Activated naive CD8-positive, alpha-beta T cell treated with anti-CD3 and anti-CD28 coated beads for 36 hours (primary cell): ENCODE data around the gene GSTA2. TPM values are rescaled to one million over a fixed set of nuclear protein-coding genes. Genes with fewer than 3 reads are reported as not detected.
"Not testable (repeated sequence)": the region's sequence is repeated elsewhere in the genome, so short reads cannot be mapped to it uniquely, and the experiment has no call there.

Experiments
- DNase-seq: peaks from one replicate; pipeline ENCODE4 v3.0.0; 2021
- H3K27ac Mint-ChIP-seq: one replicate; pipeline ENCODE4 v1.8.0; 2022; ENCODE audit warnings: mild to moderate bottlenecking, moderate library complexity, mixed read lengths
- H3K27me3 Mint-ChIP-seq: one replicate; pipeline ENCODE4 v1.8.0; 2022; ENCODE audit warnings: mild to moderate bottlenecking, mixed read lengths
- H3K36me3 Mint-ChIP-seq: one replicate; pipeline ENCODE4 v1.8.0; 2021; ENCODE audit warnings: mild to moderate bottlenecking, mixed read lengths
- H3K4me1 Mint-ChIP-seq: one replicate; pipeline ENCODE4 v1.8.0; 2021; ENCODE audit warnings: mixed read lengths
- H3K4me3 Mint-ChIP-seq: one replicate; pipeline ENCODE4 v1.8.0; 2022; ENCODE audit warnings: mild to moderate bottlenecking, moderate library complexity, mixed read lengths
- H3K9me3 Mint-ChIP-seq: one replicate; pipeline ENCODE4 v1.8.0; 2022; ENCODE audit warnings: mixed read lengths
- total RNA-seq, 2 experiments: library from RNA; stranded (reverse); gene quantifications; one replicate each; pipeline ENCODE4 v1.2.3, GENCODE V29; 2021

GSTA2 gene
- total RNA-seq, 2 experiments from 2014 or later: not detected

GRCh38 chr6:52779237-52779636 lies 16.0 kb upstream of the GSTA2 start:
- H3K36me3 Mint-ChIP-seq: no peaks in the 10 kb centered on the region
- peaks cover 3% of the 10 kb centered on the region for H3K9me3 Mint-ChIP-seq
- no peak for DNase-seq
- H3K4me1 Mint-ChIP-seq: no peaks in the 10 kb centered on the region
- H3K27me3 Mint-ChIP-seq: peaks cover 16% of the 10 kb centered on the region
- no peak overlapping the region for H3K4me3 Mint-ChIP-seq
- no peak overlapping the region for H3K27ac Mint-ChIP-seq

- H3K4me1 Mint-ChIP-seq, DNase-seq, H3K36me3 Mint-ChIP-seq, H3K9me3 Mint-ChIP-seq, H3K27ac Mint-ChIP-seq, H3K4me3 Mint-ChIP-seq: not testable (repeated sequence)
- H3K27me3 Mint-ChIP-seq: peaks cover 16% of the 10 kb centered on the region
These were observed 13.6 kb upstream of the GSTA2 start for GRCh38 chr6:52776711-52777351.

- not testable (repeated sequence) for H3K27me3 Mint-ChIP-seq, H3K27ac Mint-ChIP-seq, H3K9me3 Mint-ChIP-seq, H3K4me1 Mint-ChIP-seq, H3K36me3 Mint-ChIP-seq, DNase-seq, H3K4me3 Mint-ChIP-seq
These were observed 6.1 kb upstream of the GSTA2 start for GRCh38 chr6:52769399-52769798.

- H3K4me3 Mint-ChIP-seq: not testable (repeated sequence)
These were observed 4.4 kb upstream of the GSTA2 start for GRCh38 chr6:52767658-52768057.

GRCh38 chr6:52761673-52762491 lies 1.4 kb downstream of the GSTA2 start:
- not testable (repeated sequence) for H3K27ac Mint-ChIP-seq, H3K9me3 Mint-ChIP-seq, H3K4me3 Mint-ChIP-seq

More at GRCh38 chr6:52767658-52768057, 4.4 kb upstream of the GSTA2 start:
- not testable (repeated sequence) for DNase-seq, H3K9me3 Mint-ChIP-seq, H3K27ac Mint-ChIP-seq, H3K4me1 Mint-ChIP-seq, H3K36me3 Mint-ChIP-seq, H3K27me3 Mint-ChIP-seq

GRCh38 chr6:52760105-52760765 lies 3.0 kb downstream of the GSTA2 start:
- Mint-ChIP-seq H3K4me1 (no peaks in the 10 kb centered on the region), H3K9me3 (no peaks in the 10 kb centered on the region), H3K4me3 (no peak overlapping the region), H3K27me3 (peaks cover 21% of the 10 kb centered on the region), H3K36me3 (no peaks in the 10 kb centered on the region), H3K27ac (no peak overlapping the region)
- DNase-seq: no peak

More at GRCh38 chr6:52761673-52762491, 1.4 kb downstream of the GSTA2 start:
- H3K4me1 Mint-ChIP-seq, DNase-seq, H3K36me3 Mint-ChIP-seq: not testable (repeated sequence)
- H3K27me3 Mint-ChIP-seq: peaks cover 21% of the 10 kb centered on the region

- no peaks in the 10 kb centered on the region for H3K4me1 Mint-ChIP-seq
- no peaks in the 10 kb centered on the region for H3K9me3 Mint-ChIP-seq
- H3K36me3 Mint-ChIP-seq: no peaks in the 10 kb centered on the region
- peaks cover 26% of the 10 kb centered on the region for H3K27me3 Mint-ChIP-seq
- H3K27ac Mint-ChIP-seq: no peak overlapping the region
- H3K4me3 Mint-ChIP-seq: no peak overlapping the region
- DNase-seq: no peak
These were observed 4.2 kb downstream of the GSTA2 start for GRCh38 chr6:52759085-52759484.

GRCh38 chr6:52757651-52758338 lies 5.5 kb downstream of the GSTA2 start:
- not testable (repeated sequence) for H3K9me3 Mint-ChIP-seq, DNase-seq, H3K36me3 Mint-ChIP-seq, H3K4me1 Mint-ChIP-seq, H3K27ac Mint-ChIP-seq, H3K4me3 Mint-ChIP-seq
- H3K27me3 Mint-ChIP-seq: peaks cover 25% of the 10 kb centered on the region

GRCh38 chr6:52754443-52754842 lies 8.8 kb downstream of the GSTA2 start:
- Mint-ChIP-seq H3K9me3 (no peaks in the 10 kb centered on the region), H3K36me3 (no peaks in the 10 kb centered on the region), H3K4me1 (no peaks in the 10 kb centered on the region), H3K27ac (no peak overlapping the region), H3K4me3 (no peak overlapping the region), H3K27me3 (peaks cover 24% of the 10 kb centered on the region)
- no peak for DNase-seq

- not testable (repeated sequence) for H3K36me3 Mint-ChIP-seq, H3K4me3 Mint-ChIP-seq
These were observed 10.1 kb downstream of the GSTA2 start for GRCh38 chr6:52753137-52753536.

GRCh38 chr6:52752310-52752709 lies 11.0 kb downstream of the GSTA2 start:
- no peaks in the 10 kb centered on the region for H3K36me3 Mint-ChIP-seq
- no peak for DNase-seq
- peaks cover 21% of the 10 kb centered on the region for H3K27me3 Mint-ChIP-seq
- H3K9me3 Mint-ChIP-seq: no peaks in the 10 kb centered on the region
- no peaks in the 10 kb centered on the region for H3K4me1 Mint-ChIP-seq
- no peak overlapping the region for H3K27ac Mint-ChIP-seq
- no peak overlapping the region for H3K4me3 Mint-ChIP-seq

More at GRCh38 chr6:52753137-52753536, 10.1 kb downstream of the GSTA2 start:
- not testable (repeated sequence) for H3K9me3 Mint-ChIP-seq, H3K27ac Mint-ChIP-seq, H3K4me1 Mint-ChIP-seq, DNase-seq
- peaks cover 21% of the 10 kb centered on the region for H3K27me3 Mint-ChIP-seq

GRCh38 chr6:52749556-52750152 lies 13.6 kb downstream of the GSTA2 start:
- H3K9me3 Mint-ChIP-seq: no peaks in the 10 kb centered on the region
- H3K4me1 Mint-ChIP-seq: no peaks in the 10 kb centered on the region
- peaks cover 14% of the 10 kb centered on the region for H3K27me3 Mint-ChIP-seq
- H3K36me3 Mint-ChIP-seq: no peaks in the 10 kb centered on the region
- no peak overlapping the region for H3K4me3 Mint-ChIP-seq
- DNase-seq: no peak
- H3K27ac Mint-ChIP-seq: no peak overlapping the region

GRCh38 chr6:52747301-52747700 lies 16.0 kb downstream of the GSTA2 start:
- peaks cover 13% of the 10 kb centered on the region for H3K27me3 Mint-ChIP-seq
- not testable (repeated sequence) for DNase-seq, H3K4me3 Mint-ChIP-seq, H3K36me3 Mint-ChIP-seq, H3K27ac Mint-ChIP-seq, H3K4me1 Mint-ChIP-seq, H3K9me3 Mint-ChIP-seq

GRCh38 chr6:52746213-52746612 lies 17.1 kb downstream of the GSTA2 start:
- peaks cover 7% of the 10 kb centered on the region for H3K27me3 Mint-ChIP-seq
- H3K36me3 Mint-ChIP-seq: no peaks in the 10 kb centered on the region
- no peak for DNase-seq
- H3K9me3 Mint-ChIP-seq: no peaks in the 10 kb centered on the region
- H3K4me3 Mint-ChIP-seq: no peak overlapping the region
- H3K4me1 Mint-ChIP-seq: no peaks in the 10 kb centered on the region
- no peak overlapping the region for H3K27ac Mint-ChIP-seq
